Measurements from ENCODE around the gene CLCN6.

GRCh38 chr1:11842154-11843041, 36.4 kb downstream of the CLCN6 start:
- TF ChIP-seq CTCF (IDR thresholded peaks at IDR 0.05), result no peak
- no peak for TF ChIP-seq POLR2A (IDR thresholded peaks at IDR 0.05)

Measured in uterus (tissue), 2 donors.